NOMO-1 treated with DMSO at 0.1 percent for 48 hours (cell line): ENCODE results near the gene DZIP3.
"Not testable (repeated sequence)": the region's sequence is repeated elsewhere in the genome, so short reads cannot be mapped to it uniquely, and the experiment has no call there.

Experiments
- DNase-seq: peaks from one replicate; lab custom pipeline; 2025; ENCODE audit not compliant: unreplicated experiment; lab: John Stamatoyannopoulos, UW

DZIP3 gene

DNA sequence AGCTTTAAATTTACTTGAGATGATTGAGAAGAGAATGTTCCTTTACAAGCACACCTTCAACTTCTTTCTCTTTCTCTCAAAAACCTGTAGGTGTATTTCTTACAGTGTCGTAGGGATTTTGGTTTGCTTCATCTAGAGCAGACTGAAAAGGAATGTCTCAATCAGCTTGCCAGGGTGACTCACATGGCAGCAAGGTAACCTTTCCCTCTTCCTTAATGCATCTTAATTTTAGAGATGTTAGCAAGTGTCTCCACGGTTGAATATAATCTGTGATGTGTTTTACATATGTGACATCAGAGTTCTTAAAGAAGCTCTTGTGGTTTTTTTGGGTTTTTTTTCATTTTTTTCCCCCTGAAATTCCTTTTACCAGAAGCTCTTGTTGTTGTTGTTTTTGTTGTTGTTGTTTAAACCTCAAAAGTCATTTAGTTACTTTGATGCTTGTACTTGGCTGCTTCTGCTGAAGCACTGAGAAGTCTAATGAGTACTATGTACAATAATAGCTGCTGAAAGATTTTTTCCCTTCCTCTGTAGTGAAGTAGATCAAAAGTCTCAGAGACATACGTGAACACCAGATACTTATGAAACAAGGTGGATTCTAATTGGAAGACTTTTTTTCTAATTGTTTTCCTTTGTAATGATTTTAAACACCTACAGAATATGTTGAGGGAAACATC lies 84.6 kb downstream of the DZIP3 start:
- DNase-seq, result no peak

GRCh38 chr3:108677811-108678210 lies 88.3 kb downstream of the DZIP3 start:
- DNase-seq, result no peak

- DNase-seq, result not testable (repeated sequence)
Observed at GRCh38 chr3:108692286-108692685, 102.8 kb downstream of the DZIP3 start.

DNA sequence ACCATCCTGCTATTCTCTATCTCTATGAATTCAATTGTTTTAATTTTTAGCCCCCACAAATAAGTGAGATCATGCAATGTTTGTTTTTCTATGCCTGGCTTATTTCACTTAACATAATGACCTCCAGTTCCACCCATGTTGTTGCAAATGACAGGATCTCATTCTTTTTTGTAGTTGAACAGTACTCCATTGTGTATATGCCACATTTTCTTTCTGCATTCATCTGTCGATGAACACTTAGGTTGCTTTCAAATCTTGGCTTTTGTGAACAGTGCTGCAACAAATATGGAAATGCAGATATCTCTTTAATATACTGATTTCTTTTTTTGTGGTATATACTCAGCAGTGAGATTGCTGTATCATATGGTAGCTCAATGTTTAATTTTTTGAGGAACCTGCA lies 108.9 kb downstream of the DZIP3 start:
- no peak for DNase-seq

DNA sequence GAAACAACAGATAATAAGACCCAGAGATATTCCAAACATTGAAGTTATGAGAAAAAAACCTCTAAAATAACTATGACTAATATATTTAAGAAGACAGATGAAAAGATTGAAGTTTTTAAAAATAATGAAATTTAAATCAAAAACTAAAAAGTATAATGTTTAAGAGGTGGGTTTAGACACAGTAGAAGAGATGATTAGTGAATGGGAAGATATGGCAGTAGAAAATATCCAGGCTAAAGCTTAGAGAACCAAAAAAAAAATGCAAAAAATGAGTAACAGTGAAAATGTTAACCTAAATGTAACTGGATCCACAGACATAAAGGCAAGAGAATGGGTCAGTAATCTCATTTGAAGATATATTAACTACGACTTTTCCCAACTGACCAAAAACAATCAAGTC lies 115.5 kb downstream of the DZIP3 start:
- no peak for DNase-seq

DNA sequence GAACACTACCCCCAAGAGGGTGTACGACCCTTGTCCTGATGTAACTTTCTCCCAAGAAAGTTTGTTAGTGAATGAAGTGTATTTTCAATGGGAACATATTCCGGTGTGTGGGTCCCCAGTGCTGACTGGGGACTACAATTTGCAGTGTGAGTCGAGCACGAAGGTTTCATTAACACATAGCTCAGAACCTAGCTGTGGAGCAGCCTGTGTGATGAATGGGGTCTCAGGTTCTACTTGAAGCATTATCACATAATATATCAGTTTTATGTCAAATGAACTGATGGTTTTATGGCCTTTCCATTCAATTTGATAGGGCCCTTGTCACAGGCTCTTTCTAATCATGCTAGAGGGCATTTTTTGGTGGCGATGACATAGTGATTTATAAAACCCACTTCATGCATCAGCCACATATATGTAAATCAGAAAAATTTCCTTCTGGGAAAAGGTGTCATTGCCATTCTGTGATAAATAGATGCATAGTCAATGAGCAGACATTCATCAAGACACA lies 123.5 kb downstream of the DZIP3 start:
- no peak for DNase-seq

DNA sequence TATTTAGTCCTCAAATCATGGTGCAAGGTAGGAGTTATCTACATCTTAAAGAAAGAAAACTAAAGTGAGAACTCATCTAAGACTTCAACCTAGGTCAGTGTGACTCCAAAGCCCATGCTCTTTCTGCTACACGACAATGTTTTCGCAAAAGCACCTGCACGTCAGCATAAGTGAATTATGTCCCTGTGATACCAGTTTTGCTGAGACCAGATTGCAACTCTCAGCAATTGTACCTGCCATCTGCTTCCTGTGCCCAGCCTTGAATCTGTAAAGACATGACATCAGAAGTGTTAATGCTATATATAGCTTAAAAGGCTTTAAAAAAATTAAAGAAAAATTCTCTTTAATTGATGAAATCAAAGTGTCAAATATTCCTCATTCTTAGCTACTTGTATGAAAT lies 124.3 kb downstream of the DZIP3 start:
- no peak for DNase-seq

- DNase-seq, result no peak
Observed at GRCh38 chr3:108718454-108718853, 128.9 kb downstream of the DZIP3 start.

- no peak for DNase-seq
Observed at GRCh38 chr3:108719178-108719806, 129.8 kb downstream of the DZIP3 start.

GRCh38 chr3:108722724-108723123 lies 133.2 kb downstream of the DZIP3 start:
- DNase-seq, result no peak

- no peak for DNase-seq
Observed at GRCh38 chr3:108724101-108724500, 134.6 kb downstream of the DZIP3 start.

- no peak for DNase-seq
Observed at GRCh38 chr3:108728105-108728504, 138.6 kb downstream of the DZIP3 start.

GRCh38 chr3:108728934-108729333 lies 139.4 kb downstream of the DZIP3 start:
- no peak for DNase-seq

DNA sequence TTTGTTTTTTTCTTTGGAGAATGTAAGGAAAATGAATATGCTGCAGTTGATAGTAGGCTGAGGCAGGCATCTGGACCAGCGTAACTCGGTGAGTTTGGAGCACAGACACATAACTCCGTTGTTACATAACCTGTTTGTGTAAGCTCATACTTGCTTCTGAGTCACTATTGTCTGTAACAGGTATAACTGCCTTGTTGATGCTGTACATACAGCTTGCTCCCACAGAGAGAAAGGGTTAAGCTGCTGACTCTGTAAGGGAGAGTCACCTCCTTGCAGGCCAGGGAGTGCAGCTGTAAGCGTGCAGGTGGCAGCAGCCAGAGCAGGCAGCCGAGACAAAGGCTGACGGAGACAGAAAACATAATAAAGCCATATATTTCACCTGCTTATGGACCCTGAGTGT lies 147.3 kb downstream of the DZIP3 start:
- DNase-seq, result no peak

- no peak for DNase-seq
Observed at GRCh38 chr3:108742929-108743328, 153.4 kb downstream of the DZIP3 start.
